Vagina (tissue), 2 donors: ENCODE results near the gene EEF1E1. TPM values are rescaled to one million over a fixed set of nuclear protein-coding genes. Genes with fewer than 3 reads are reported as not detected.

Source experiments
- DNase-seq, 2 donors: peaks; one replicate each; pipeline ENCODE4 v3.0.0-alpha.2; 2017; ENCODE audit errors: extremely low spot score in 2 of 2
- H3K27ac ChIP-seq: fragments of 200-600 bp; sonication (generic); one replicate; pipeline ENCODE4 v1.5.1; 2019
- H3K27me3 ChIP-seq: fragments of 200-600 bp; sonication (generic); one replicate; pipeline ENCODE4 v1.5.1; 2019
- H3K36me3 ChIP-seq, 2 donors: fragments of 200-600 bp; sonication (generic); one replicate each; pipeline ENCODE4 v1.5.1; 2017 to 2019
- H3K4me1 ChIP-seq: fragments of 200-600 bp; sonication (generic); one replicate; pipeline ENCODE4 v1.5.1; 2019
- H3K4me3 ChIP-seq, 2 donors: fragments of 200-600 bp; sonication (generic); 1 replicate in 1 of 2; 2 replicates in 1 of 2; pipeline ENCODE4 v1.5.1; 2016 to 2019
- H3K9me3 ChIP-seq: fragments of 200-600 bp; sonication (generic); one replicate; pipeline ENCODE4 v1.5.1; 2019
- CTCF ChIP-seq, 3 experiments: fragments of 450-650 bp in 2 of 3; fragments of 200-600 bp in 1 of 3; sonication (generic) in 1 of 3; IDR thresholded peaks; one replicate each; pipeline ENCODE4 v1.5.1; 2017 to 2019; ENCODE audit warnings: antibody characterized with exemption in 3 of 3, mild to moderate bottlenecking in 2 of 3, moderate library complexity in 2 of 3
- POLR2A ChIP-seq, 2 donors: fragments of 450-650 bp; IDR thresholded peaks; one replicate each; pipeline ENCODE4 v1.6.1; 2017; ENCODE audit warnings: antibody characterized with exemption in 2 of 2, mild to moderate bottlenecking in 2 of 2, moderate library complexity in 2 of 2
- POLR2AphosphoS5 ChIP-seq, 2 donors: sonication (generic); formaldehyde crosslinking; IDR thresholded peaks; one replicate each; pipeline ENCODE4 v1.9.0; 2017; ENCODE audit warnings: antibody characterized with exemption in 2 of 2, mild to moderate bottlenecking in 2 of 2, low read depth in 1 of 2; ENCODE audit not compliant: insufficient read depth in 1 of 2
- intact Hi-C: fragments of 100-400 bp; cut with DNase I; formaldehyde crosslinking; loops from one replicate; pipeline ENCODE4 v1.15.1; 2023
- total RNA-seq: library from RNA; depleted of rRNA; stranded (reverse); fragments of >200 nt; gene quantifications from one replicate; pipeline ENCODE4 v1.2.3, GENCODE V29; 2016

The EEF1E1 gene
- total RNA-seq, 1 donor from 2014 or later, result 53.0 TPM

DNA sequence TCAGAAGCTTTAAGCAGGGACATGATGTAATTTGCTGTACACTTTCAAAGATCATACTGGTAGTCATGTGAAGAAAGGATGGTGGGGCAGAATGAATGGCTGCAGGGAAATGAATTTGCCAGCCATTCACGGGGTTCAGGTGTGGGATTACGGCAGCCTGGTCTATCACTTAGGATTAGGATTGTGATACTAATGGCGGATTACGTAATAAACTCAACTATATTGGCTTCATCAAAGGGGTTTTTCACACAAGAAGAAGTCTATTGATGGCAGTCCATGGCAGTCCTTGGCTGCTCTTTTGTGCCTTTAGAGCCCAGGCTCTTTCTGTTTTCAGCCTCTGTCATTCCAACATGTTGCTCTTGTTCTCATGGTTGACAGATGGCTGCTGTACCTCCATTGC lies 12.6 kb upstream of the EEF1E1 start:
- Histone ChIP-seq H3K27me3 (no peaks in the 10 kb centered on the region), H3K4me3 (no peak overlapping the region), H3K4me1 (no peaks in the 10 kb centered on the region), H3K9me3 (no peaks in the 10 kb centered on the region), H3K27ac (no peak overlapping the region), H3K36me3 (no peaks in the 10 kb centered on the region)
- no peak for DNase-seq
- intact Hi-C loops, result no loop called here
- TF ChIP-seq POLR2A (IDR thresholded peaks at IDR 0.05), result no peak
- TF ChIP-seq CTCF (IDR thresholded peaks at IDR 0.05), result no peak
- no peak for TF ChIP-seq POLR2AphosphoS5 (IDR thresholded peaks at IDR 0.05; ENCODE audit: insufficient read depth in 1 of 2, low read depth in 1 of 2)

DNA sequence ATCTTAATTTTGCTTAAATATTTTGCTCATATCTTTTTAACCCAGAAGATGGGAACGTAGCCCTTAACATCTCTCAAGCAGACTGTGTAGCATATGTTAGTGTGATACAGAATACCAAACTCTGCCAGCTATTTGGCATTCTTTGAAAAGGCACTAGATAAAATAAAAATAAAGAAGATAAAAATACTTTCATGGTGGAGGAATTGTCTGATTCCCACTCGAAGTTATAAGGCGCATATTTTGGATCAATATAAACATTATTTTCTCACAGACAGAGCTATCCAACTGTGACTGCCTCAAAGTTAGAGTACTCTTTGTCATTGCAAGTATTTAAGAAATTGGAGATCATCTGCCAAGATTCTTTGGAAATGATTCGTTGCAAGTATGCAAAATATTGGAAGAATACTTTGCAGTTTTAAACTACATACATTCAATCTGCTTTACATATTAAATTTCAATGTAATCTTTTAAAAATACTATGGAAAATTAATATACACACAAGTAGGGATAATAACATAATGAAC lies 10.8 kb upstream of the EEF1E1 start:
- TF ChIP-seq POLR2AphosphoS5 (IDR thresholded peaks at IDR 0.05; ENCODE audit: insufficient read depth in 1 of 2, low read depth in 1 of 2) (no peak), POLR2A (IDR thresholded peaks at IDR 0.05) (no peak), CTCF (IDR thresholded peaks at IDR 0.05) (no peak)
- no peak overlapping the region for H3K27ac ChIP-seq
- H3K36me3 ChIP-seq, result no peaks in the 10 kb centered on the region
- no peak for DNase-seq
- H3K27me3 ChIP-seq, result no peaks in the 10 kb centered on the region
- intact Hi-C loops, result no loop called here
- H3K4me1 ChIP-seq, result no peaks in the 10 kb centered on the region
- no peaks in the 10 kb centered on the region for H3K9me3 ChIP-seq
- H3K4me3 ChIP-seq, result no peak overlapping the region

DNA sequence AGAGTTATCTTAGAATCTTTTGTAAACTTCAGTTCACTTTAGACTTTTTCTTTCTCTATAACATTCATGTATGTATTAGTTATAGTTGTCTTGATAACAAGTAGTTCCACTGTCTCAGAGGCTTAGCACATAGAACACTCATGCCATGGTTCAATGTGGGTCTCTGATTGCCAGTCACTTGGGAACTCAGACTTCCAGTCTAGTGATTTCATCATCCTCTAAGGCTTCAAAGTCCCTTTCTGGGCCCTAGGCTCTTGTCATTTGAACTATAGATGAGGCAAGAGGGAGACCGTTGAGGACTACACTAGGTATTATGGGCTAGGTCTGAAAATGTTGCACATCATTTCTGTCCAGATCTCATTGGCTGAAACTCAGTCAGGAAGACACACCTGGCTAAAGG lies 8.4 kb upstream of the EEF1E1 start:
- TF ChIP-seq POLR2A (IDR thresholded peaks at IDR 0.05) (no peak), CTCF (IDR thresholded peaks at IDR 0.05) (no peak), POLR2AphosphoS5 (IDR thresholded peaks at IDR 0.05; ENCODE audit: insufficient read depth in 1 of 2, low read depth in 1 of 2) (no peak)
- Histone ChIP-seq H3K36me3 (no peaks in the 10 kb centered on the region), H3K27ac (no peak overlapping the region), H3K9me3 (no peaks in the 10 kb centered on the region), H3K4me3 (no peak overlapping the region), H3K4me1 (no peaks in the 10 kb centered on the region), H3K27me3 (no peaks in the 10 kb centered on the region)
- no peak for DNase-seq
- intact Hi-C loops, result no loop called here

DNA sequence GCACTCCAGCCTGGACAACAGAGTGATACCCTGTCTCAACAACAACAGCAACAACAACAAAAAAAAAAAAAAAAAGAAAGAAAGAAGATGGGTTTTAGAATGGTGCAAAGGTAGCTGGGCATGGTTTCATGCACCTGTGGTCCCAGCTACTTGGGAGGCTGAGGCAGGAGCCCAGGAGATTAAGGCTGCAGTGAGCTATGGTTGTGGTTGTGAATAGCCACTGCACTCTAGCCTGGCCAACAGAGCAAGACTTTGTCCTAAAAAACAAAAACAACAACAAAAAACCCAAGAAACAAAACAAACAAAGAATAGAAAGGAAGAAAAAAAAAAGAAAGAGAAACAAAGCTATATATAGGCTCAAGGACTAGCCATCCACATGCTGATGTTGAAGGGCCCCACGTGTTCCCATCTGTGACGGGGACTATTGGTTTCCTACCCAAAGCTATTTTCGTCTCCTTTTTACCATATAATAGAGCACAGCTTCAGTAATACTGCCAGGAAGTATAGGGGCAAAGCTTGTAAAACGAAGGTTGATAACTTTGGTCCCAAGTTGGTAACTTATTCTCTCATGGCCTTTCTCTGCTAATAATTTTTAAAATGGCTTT lies 7.9 kb upstream of the EEF1E1 start:
- Histone ChIP-seq H3K4me3 (no peak overlapping the region), H3K27ac (no peak overlapping the region), H3K4me1 (no peaks in the 10 kb centered on the region), H3K27me3 (no peaks in the 10 kb centered on the region), H3K9me3 (no peaks in the 10 kb centered on the region), H3K36me3 (no peaks in the 10 kb centered on the region)
- DNase-seq, result no peak
- intact Hi-C loops, result no loop called here
- TF ChIP-seq POLR2A (IDR thresholded peaks at IDR 0.05) (no peak), CTCF (IDR thresholded peaks at IDR 0.05) (no peak), POLR2AphosphoS5 (IDR thresholded peaks at IDR 0.05; ENCODE audit: insufficient read depth in 1 of 2, low read depth in 1 of 2) (no peak)

DNA sequence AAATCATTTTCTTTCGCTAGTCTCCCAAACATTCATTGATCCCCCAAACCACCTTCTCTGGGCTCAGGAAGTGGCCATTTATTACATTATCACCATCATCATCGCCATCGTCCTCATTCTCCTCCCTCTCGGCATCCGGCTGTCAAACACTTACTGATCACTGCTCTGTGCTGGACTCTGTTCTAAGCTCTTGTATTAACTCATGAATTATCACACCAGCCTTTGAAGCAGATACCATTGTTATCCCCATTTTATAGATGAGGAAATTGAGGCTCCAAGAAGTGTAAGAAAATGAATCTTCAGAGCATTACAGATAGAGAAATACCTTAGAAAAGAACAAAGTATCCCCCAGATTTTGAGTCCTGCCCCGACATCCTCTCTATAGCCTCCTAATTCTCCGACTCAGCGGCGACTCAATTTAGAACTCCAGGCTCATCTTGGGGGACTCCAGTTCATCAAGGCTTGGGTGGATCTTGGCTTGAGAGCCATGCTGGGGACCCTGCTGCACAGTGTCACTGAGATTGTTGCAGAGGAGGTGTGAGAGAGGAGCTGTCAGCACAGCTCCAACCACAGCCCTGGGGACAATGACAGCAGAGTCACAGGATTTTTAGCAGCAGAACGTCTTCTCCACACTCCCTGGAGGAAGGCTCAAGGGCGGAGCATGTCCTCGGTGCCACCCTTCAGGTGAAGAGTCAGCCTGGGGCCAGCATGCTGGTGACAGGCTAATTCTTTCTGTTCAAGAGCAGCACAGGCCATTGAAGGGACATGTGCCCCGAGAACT lies 6.6 kb upstream of the EEF1E1 start:
- no peak for TF ChIP-seq POLR2AphosphoS5 (IDR thresholded peaks at IDR 0.05; ENCODE audit: insufficient read depth in 1 of 2, low read depth in 1 of 2)
- TF ChIP-seq CTCF (IDR thresholded peaks at IDR 0.05), result no peak
- TF ChIP-seq POLR2A (IDR thresholded peaks at IDR 0.05), result no peak
- H3K9me3 ChIP-seq, result no peaks in the 10 kb centered on the region
- no peaks in the 10 kb centered on the region for H3K36me3 ChIP-seq
- H3K27me3 ChIP-seq, result no peaks in the 10 kb centered on the region
- H3K4me3 ChIP-seq, result no peak overlapping the region
- intact Hi-C loops, result no loop called here
- no peak overlapping the region for H3K27ac ChIP-seq
- H3K4me1 ChIP-seq, result no peaks in the 10 kb centered on the region
- no peak for DNase-seq
